ENCODE results near the gene DBX2.

GRCh38 chr12:45042599-45042998 lies 8.3 kb downstream of the DBX2 start:
- TF ChIP-seq CTCF (conservative IDR thresholded peaks at IDR 0.05) = no peak
- TF ChIP-seq ZFX (IDR thresholded peaks at IDR 0.05) = no peak

All from C4-2B (cell line).